ENCODE results near the gene RBKS. TPM values are rescaled to one million over a fixed set of nuclear protein-coding genes. Genes with fewer than 3 reads are reported as not detected.

Gene RBKS
- total RNA-seq, 1 donor from 2014 or later: 0.79 TPM

- FAIRE-seq (no peak), DNase-seq (ENCODE audit: low read depth) (no peak)
- Histone ChIP-seq H3K27me3 (ENCODE audit: control insufficient read depth, insufficient read depth, low read length) (no peaks in the 10 kb centered on the region), H3K36me3 (ENCODE audit: control insufficient read depth, insufficient read depth, low read length) (no peaks in the 10 kb centered on the region), H3K4me3 (ENCODE audit: low read depth, low read length) (no peak overlapping the region)
- TF ChIP-seq CTCF (IDR thresholded peaks at IDR 0.05; ENCODE audit: insufficient read depth, low read length, severe bottlenecking): no peak
These were observed 67.1 kb downstream of the RBKS start for GRCh38 chr2:27823135-27823534.

GRCh38 chr2:27822049-27822448 is 68.1 kb downstream of the RBKS start:
- DNase-seq (ENCODE audit: low read depth): no peak
- no peak overlapping the region for H3K4me3 ChIP-seq (ENCODE audit: low read depth, low read length)
- no peak for FAIRE-seq
- H3K36me3 ChIP-seq (ENCODE audit: control insufficient read depth, insufficient read depth, low read length): no peaks in the 10 kb centered on the region
- no peaks in the 10 kb centered on the region for H3K27me3 ChIP-seq (ENCODE audit: control insufficient read depth, insufficient read depth, low read length)
- no peak for TF ChIP-seq CTCF (IDR thresholded peaks at IDR 0.05; ENCODE audit: insufficient read depth, low read length, severe bottlenecking)

GRCh38 chr2:27815860-27816438 is 74.2 kb downstream of the RBKS start:
- no peak for TF ChIP-seq CTCF (IDR thresholded peaks at IDR 0.05; ENCODE audit: insufficient read depth, low read length, severe bottlenecking)
- no peaks in the 10 kb centered on the region for H3K36me3 ChIP-seq (ENCODE audit: control insufficient read depth, insufficient read depth, low read length)
- no peak for FAIRE-seq
- no peaks in the 10 kb centered on the region for H3K27me3 ChIP-seq (ENCODE audit: control insufficient read depth, insufficient read depth, low read length)
- no peak overlapping the region for H3K4me3 ChIP-seq (ENCODE audit: low read depth, low read length)
- no peak for DNase-seq (ENCODE audit: low read depth)

GRCh38 chr2:27814758-27815157 is 75.4 kb downstream of the RBKS start:
- Histone ChIP-seq H3K27me3 (ENCODE audit: control insufficient read depth, insufficient read depth, low read length) (no peaks in the 10 kb centered on the region), H3K36me3 (ENCODE audit: control insufficient read depth, insufficient read depth, low read length) (no peaks in the 10 kb centered on the region), H3K4me3 (ENCODE audit: low read depth, low read length) (no peak overlapping the region)
- no peak for DNase-seq (ENCODE audit: low read depth)
- TF ChIP-seq CTCF (IDR thresholded peaks at IDR 0.05; ENCODE audit: insufficient read depth, low read length, severe bottlenecking): no peak
- no peak for FAIRE-seq

- Histone ChIP-seq H3K36me3 (ENCODE audit: control insufficient read depth, insufficient read depth, low read length) (no peaks in the 10 kb centered on the region), H3K4me3 (ENCODE audit: low read depth, low read length) (no peak overlapping the region), H3K27me3 (ENCODE audit: control insufficient read depth, insufficient read depth, low read length) (no peaks in the 10 kb centered on the region)
- no peak for TF ChIP-seq CTCF (IDR thresholded peaks at IDR 0.05; ENCODE audit: insufficient read depth, low read length, severe bottlenecking)
- no peak for DNase-seq (ENCODE audit: low read depth)
- no peak for FAIRE-seq
These were observed 78.4 kb downstream of the RBKS start for GRCh38 chr2:27811768-27812167.

GRCh38 chr2:27810455-27810854 is 79.7 kb downstream of the RBKS start:
- DNase-seq (ENCODE audit: low read depth) (no peak), FAIRE-seq (no peak)
- Histone ChIP-seq H3K27me3 (ENCODE audit: control insufficient read depth, insufficient read depth, low read length) (no peaks in the 10 kb centered on the region), H3K36me3 (ENCODE audit: control insufficient read depth, insufficient read depth, low read length) (no peaks in the 10 kb centered on the region), H3K4me3 (ENCODE audit: low read depth, low read length) (no peak overlapping the region)
- no peak for TF ChIP-seq CTCF (IDR thresholded peaks at IDR 0.05; ENCODE audit: insufficient read depth, low read length, severe bottlenecking)

All from bronchial epithelial cell (primary cell).